HEK293T (cell line): ENCODE data around the gene UBXN4.

ENCODE experiments used
- FOXK2 ChIP-seq: fragments of 450-650 bp; IDR thresholded peaks from 2 replicates; pipeline ENCODE4 v1.6.1; 2016; ENCODE audit warnings: mild to moderate bottlenecking
- SP1 ChIP-seq: fragments of 450-650 bp; IDR thresholded peaks from 2 replicates; pipeline ENCODE4 v1.6.1; 2017
- TARDBP ChIP-seq: fragments of 450-650 bp; IDR thresholded peaks from 2 replicates; pipeline ENCODE4 v1.6.1; 2016
- ZNF384 ChIP-seq: fragments of 450-650 bp; IDR thresholded peaks from 2 replicates; pipeline ENCODE4 v1.6.1; 2016

DNA sequence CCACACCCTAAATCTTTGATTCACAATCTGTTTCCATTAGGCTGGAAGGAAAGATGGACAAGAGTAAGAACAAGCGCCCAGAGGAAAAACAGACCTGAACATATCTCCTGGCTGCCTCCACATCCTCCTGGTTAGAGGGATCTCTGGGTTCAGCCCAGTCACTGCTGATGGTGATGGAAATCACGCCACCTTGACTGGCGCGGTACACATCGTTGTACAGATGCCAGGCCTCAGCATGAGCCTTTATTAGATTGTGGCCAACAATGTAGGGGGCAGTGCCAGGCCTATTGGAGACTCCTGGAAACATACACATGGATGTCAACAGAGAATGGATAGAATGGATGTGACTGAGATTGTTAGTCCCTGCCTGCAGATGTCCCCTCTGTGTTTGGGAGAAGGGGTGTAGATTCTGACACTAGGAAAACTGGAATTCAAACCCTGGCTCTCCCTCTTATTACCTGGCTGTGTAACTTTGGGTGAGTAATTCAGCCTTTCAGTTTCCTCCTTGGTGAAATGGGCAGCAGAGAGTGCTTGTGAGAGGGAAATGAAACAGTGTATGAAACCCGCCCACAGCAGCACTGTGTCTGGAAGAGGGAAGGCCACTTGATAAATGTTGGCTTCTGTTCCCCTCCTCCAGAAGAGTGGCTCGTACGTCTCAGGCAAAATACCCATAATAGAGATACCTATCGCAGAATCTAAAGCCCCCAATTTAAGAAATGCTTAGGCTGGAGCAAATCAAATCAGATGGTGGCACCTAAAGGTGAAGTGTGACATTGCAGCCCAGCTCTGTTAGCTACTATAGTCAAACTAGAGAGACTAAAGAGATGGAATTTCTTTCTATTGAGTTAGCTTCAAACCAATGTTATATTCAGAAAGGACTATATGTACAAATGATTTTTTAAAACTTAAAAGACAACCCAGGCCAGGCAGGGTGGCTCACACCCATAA, 59.1 kb downstream of the UBXN4 start:
- TF ChIP-seq TARDBP (no peak), ZNF384 (no peak), FOXK2 (no peak), SP1 (no peak)
